Type B pancreatic cell (in vitro differentiated cells): Measurements from ENCODE around the gene ZNF236. TPM values are rescaled to one million over a fixed set of nuclear protein-coding genes. Genes with fewer than 3 reads are reported as not detected.

Source experiments
- DNase-seq: peaks from one replicate; pipeline ENCODE4 v3.0.0; 2021; ENCODE audit warnings: mixed read lengths; ENCODE audit not compliant: unreplicated experiment; ENCODE audit errors: extremely low spot score
- H3K27ac Mint-ChIP-seq: 2 replicates; pipeline ENCODE4 v1.8.0; 2021; ENCODE audit warnings: mild to moderate bottlenecking, mixed read lengths
- H3K27me3 Mint-ChIP-seq: 2 replicates; pipeline ENCODE4 v1.8.0; 2021; ENCODE audit warnings: mixed read lengths
- H3K36me3 Mint-ChIP-seq: 2 replicates; pipeline ENCODE4 v1.8.0; 2021; ENCODE audit warnings: mixed read lengths
- H3K4me1 Mint-ChIP-seq: one replicate; pipeline ENCODE4 v1.8.0; 2021; ENCODE audit warnings: mixed read lengths; ENCODE audit not compliant: unreplicated experiment
- H3K4me3 Mint-ChIP-seq: 2 replicates; pipeline ENCODE4 v1.8.0; 2021; ENCODE audit warnings: mild to moderate bottlenecking, mixed read lengths
- H3K9me3 Mint-ChIP-seq: 2 replicates; pipeline ENCODE4 v1.8.0; 2021; ENCODE audit warnings: mixed read lengths
- total RNA-seq: library from RNA; stranded (reverse); gene quantifications from 2 replicates; pipeline ENCODE4 v1.2.1, GENCODE V29; 2021; ENCODE audit warnings: low replicate concordance
- TF ChIP-seq, protein P1 (sequence below): fragments of 200-600 bp; sonication (generic); conservative IDR thresholded peaks from 2 replicates; pipeline ENCODE4 v1.5.0; 2021; ENCODE audit warnings: antibody characterized with exemption, mild to moderate bottlenecking

ZNF236 gene
- total RNA-seq, 1 donor from 2014 or later, result 20.2 TPM

DNA sequence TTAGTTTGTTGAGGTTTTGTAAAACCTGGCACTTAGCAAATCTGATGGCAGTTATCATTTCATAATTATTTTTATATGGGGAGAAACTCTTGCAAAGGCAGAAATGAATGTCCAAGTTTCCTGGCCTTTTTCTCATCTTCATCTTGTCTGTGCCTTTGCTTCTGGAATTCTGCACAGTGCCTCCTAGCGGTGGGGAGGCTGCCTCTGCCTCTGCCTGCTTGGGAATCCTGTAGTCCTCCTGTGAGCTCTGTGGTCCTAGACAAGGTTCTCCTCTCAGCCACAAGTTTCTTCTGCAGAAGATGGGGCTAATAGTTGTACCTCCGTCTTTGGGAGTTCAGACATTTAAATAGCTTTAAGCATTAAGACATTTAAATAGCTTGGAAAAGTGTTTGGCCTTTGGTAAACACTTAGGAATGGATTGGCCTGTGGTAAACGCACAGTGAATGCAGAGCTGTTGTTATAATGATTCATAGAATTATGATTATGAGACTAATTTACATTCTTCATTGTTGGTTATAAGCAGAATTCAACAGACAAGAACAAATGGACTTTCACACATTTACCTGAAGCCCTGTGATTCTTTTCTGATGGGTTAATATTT lies 101.2 kb downstream of the ZNF236 start:
- peaks cover 31% of the 10 kb centered on the region for H3K36me3 Mint-ChIP-seq
- no peaks in the 10 kb centered on the region for H3K27me3 Mint-ChIP-seq
- peaks cover 8% of the 10 kb centered on the region for H3K4me1 Mint-ChIP-seq
- H3K27ac Mint-ChIP-seq, result no peak overlapping the region
- TF ChIP-seq, protein P1, sequence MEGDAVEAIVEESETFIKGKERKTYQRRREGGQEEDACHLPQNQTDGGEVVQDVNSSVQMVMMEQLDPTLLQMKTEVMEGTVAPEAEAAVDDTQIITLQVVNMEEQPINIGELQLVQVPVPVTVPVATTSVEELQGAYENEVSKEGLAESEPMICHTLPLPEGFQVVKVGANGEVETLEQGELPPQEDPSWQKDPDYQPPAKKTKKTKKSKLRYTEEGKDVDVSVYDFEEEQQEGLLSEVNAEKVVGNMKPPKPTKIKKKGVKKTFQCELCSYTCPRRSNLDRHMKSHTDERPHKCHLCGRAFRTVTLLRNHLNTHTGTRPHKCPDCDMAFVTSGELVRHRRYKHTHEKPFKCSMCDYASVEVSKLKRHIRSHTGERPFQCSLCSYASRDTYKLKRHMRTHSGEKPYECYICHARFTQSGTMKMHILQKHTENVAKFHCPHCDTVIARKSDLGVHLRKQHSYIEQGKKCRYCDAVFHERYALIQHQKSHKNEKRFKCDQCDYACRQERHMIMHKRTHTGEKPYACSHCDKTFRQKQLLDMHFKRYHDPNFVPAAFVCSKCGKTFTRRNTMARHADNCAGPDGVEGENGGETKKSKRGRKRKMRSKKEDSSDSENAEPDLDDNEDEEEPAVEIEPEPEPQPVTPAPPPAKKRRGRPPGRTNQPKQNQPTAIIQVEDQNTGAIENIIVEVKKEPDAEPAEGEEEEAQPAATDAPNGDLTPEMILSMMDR, result peak; percentile 70
- H3K9me3 Mint-ChIP-seq, result no peaks in the 10 kb centered on the region
- DNase-seq, result no peak
- H3K4me3 Mint-ChIP-seq, result no peak overlapping the region

DNA sequence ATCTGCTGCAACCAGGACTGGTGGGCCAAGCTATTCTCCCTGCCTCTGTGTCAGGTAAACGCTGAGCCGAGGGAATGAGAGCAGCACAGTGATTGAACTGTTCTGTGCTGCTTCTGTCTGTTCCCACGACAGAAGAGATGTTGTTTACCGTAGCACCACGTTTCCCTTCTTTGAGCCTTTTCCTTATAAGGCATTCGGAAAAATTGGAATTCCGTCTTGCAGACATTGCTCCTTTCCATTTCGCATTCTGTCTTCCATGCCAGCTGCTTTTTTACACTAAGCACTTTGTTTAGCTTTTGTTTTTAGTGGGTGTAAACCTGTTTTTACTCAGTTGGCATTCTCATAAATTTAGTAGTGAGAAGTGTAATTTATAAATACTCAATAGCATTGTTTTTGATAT lies 103.1 kb downstream of the ZNF236 start:
- H3K27me3 Mint-ChIP-seq, result no peaks in the 10 kb centered on the region

DNA sequence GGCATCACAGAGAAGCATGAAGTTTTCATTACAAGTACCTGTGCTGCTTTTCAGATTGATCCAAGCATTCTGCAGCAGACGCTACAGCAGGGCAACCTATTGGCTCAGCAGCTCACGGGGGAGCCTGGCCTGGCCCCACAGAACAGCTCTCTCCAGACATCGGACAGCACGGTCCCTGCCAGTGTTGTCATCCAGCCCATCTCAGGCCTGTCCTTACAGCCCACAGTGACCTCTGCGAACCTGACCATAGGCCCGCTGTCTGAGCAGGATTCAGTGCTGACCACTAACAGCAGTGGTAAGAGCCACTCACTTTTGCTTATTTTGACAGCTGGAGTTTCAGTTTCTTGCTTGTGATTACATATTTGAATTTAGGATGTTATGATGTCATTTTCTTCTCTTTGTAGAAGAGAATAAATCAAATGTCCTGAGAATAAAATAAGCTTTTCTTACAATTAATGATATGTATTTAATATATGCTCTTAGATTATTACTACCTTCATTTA lies 104.9 kb downstream of the ZNF236 start:
- Mint-ChIP-seq H3K9me3 (no peaks in the 10 kb centered on the region), H3K4me1 (no peaks in the 10 kb centered on the region), H3K27me3 (no peaks in the 10 kb centered on the region), H3K27ac (no peak overlapping the region), H3K36me3 (peaks cover 22% of the 10 kb centered on the region), H3K4me3 (no peak overlapping the region)
- DNase-seq, result no peak
- TF ChIP-seq, protein P1, result no peak

More for the DNA sequence above, 103.1 kb downstream of the ZNF236 start:
- Mint-ChIP-seq H3K9me3 (no peaks in the 10 kb centered on the region), H3K27ac (no peak overlapping the region), H3K36me3 (peaks cover 29% of the 10 kb centered on the region), H3K4me1 (peaks cover 8% of the 10 kb centered on the region), H3K4me3 (no peak overlapping the region)
- TF ChIP-seq, protein P1, result no peak
- DNase-seq, result no peak

DNA sequence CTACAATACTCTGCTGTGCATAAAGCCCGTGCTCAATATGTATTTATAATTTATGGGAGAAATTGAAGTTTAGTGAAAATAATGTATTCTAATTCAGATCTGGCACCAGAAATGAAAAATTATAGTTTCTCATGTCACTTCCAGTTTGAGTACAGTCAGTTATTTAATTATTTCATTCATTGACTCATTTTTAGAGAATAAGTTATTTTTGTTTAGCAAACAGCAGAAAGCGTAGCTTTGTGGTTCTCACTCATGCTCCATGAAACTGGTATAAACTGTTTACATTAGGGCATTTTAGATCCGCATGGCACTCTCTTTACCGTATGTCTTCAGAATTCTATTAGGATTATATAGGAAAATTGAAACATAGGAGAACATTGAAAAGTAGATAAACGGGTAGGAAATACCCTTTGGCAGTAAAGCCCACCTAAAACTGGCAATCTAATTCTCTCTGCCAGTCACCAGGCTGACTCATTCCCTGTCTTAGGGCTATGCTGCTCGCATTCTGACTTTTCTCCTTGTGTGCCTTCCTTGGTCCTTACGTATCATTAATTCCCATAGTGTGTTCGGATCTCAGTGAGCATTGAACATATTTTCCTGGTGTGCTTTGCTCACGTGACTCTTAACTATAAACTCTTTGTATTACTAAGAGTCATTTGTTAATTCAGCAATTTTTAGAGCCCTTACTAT lies 106.0 kb downstream of the ZNF236 start:
- H3K27me3 Mint-ChIP-seq, result no peaks in the 10 kb centered on the region
- no peak overlapping the region for H3K27ac Mint-ChIP-seq
- peaks cover 28% of the 10 kb centered on the region for H3K36me3 Mint-ChIP-seq
- H3K9me3 Mint-ChIP-seq, result no peaks in the 10 kb centered on the region
- TF ChIP-seq, protein P1, result no peak
- DNase-seq, result no peak
- H3K4me3 Mint-ChIP-seq, result no peak overlapping the region
- no peaks in the 10 kb centered on the region for H3K4me1 Mint-ChIP-seq

DNA sequence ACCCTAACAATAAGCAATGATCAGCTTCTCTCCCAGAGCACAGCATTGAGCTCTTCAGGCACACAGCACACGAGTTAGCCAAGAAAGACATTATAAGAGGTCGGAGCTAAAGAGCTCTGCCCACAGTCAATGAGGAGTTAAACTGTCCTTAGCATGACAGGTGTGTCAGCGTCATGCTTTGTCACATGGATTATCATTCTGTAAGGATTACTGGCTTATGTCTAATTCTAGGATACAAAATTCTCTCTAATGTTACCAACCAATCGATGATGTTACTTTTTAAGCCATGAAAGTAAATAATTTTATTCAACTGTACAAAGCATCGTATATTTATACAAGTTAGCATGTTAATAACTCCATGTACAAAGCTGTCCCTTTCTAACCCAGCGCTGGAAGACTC lies 108.8 kb downstream of the ZNF236 start:
- Mint-ChIP-seq H3K4me1 (no peaks in the 10 kb centered on the region), H3K36me3 (peaks cover 24% of the 10 kb centered on the region), H3K9me3 (no peaks in the 10 kb centered on the region), H3K27me3 (no peaks in the 10 kb centered on the region), H3K4me3 (no peak overlapping the region), H3K27ac (no peak overlapping the region)
- DNase-seq, result no peak
- TF ChIP-seq, protein P1, result no peak
